Measurements from ENCODE around the gene CEP295NL.
"Not testable (repeated sequence)": the region's sequence is repeated elsewhere in the genome, so short reads cannot be mapped to it uniquely, and the experiment has no call there.

The CEP295NL gene

DNA sequence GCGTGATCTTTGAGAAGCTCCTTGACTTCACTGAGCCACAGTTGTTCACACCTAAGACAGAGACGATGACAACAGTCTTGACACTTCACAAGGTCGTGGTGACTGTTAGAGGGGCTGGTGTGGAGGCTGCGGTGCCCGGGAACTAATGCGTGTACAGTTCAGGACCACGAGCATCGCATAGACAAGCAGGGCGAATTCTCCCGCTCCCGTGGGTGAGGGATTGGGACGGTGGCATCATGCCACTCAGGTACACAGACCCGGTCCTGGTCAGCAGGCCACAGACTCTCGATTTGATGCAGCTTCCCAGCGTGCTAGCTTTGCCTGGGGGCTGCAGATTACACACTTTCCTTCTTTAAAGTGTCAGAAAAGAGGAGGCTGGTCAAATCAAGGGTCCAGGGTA lies 24.7 kb downstream of the CEP295NL start:
- Histone ChIP-seq H3K4me1 (ENCODE audit: control insufficient read depth, insufficient read depth, low read length, poor library complexity, severe bottlenecking) (peaks cover 7% of the 10 kb centered on the region), H3K4me3 (ENCODE audit: insufficient read depth, low read depth, low read length, poor library complexity, severe bottlenecking) (no peak overlapping the region), H3K27me3 (replicated peaks; ENCODE audit: control insufficient read depth, insufficient read depth, low read length, poor library complexity, severe bottlenecking) (peaks cover 6% of the 10 kb centered on the region), H3K9me3 (ENCODE audit: control insufficient read depth, low read length) (no peaks in the 10 kb centered on the region), H3K27ac (ENCODE audit: insufficient read depth, low read length, poor library complexity, severe bottlenecking) (no peak overlapping the region), H3K36me3 (ENCODE audit: control insufficient read depth, insufficient read depth, low read length) (no peaks in the 10 kb centered on the region)
- DNase-seq = no peak

DNA sequence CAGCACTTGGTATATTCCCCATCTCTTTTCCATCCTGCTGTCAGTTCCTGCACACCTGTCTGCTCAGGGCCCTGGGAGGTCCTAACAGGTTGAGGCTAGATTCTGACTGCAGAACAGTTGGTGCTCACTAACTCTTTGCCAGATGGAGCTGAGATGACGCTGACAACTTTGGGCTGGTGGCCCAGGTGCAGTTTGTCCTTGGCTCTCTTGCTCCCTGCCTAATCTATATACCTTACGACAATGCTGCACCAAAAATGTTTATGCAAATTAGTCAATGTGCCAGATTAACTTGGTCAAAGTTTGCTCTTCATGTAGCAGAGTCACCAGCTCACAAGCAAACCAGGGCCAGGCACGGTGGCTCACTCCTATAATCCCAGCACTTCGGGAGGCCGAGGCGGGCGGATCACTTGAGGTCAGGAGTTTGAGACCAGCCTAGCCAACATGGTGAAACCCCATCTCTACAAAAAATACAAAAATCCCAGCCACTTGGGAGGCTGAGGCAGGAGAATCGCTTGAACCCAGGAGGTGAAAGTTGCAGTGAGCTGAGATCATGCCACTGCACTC lies 26.0 kb downstream of the CEP295NL start:
- H3K4me1 ChIP-seq (ENCODE audit: control insufficient read depth, insufficient read depth, low read length, poor library complexity, severe bottlenecking); H3K9me3 ChIP-seq (ENCODE audit: control insufficient read depth, low read length); H3K4me3 ChIP-seq (ENCODE audit: insufficient read depth, low read depth, low read length, poor library complexity, severe bottlenecking); DNase-seq; H3K27ac ChIP-seq (ENCODE audit: insufficient read depth, low read length, poor library complexity, severe bottlenecking); H3K36me3 ChIP-seq (ENCODE audit: control insufficient read depth, insufficient read depth, low read length); H3K27me3 ChIP-seq (replicated peaks; ENCODE audit: control insufficient read depth, insufficient read depth, low read length, poor library complexity, severe bottlenecking): not testable (repeated sequence)

DNA sequence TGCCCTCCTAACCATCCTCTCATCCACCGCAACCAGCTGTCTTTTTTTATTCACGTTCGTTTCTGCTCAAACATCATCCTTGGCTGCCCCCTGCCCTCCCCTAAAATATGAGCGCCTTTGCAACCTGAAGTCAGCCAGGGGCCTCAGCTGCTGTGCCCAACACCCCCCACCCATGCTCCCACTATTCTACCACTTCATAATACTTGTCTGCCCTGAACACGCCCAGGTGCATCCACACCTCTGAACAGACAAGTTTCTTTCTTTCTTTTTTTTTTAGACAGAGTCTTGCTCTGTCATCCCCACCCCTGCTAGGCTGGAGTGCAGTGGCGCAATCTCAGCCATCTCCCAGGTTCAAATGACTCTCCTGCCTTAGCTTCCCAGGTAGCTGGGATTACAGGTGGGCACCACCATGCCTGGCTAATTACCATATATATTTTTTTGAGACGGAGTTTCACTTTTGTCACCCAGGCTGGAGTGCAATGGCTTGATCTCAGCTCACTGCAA lies 26.9 kb downstream of the CEP295NL start:
- H3K4me3 ChIP-seq (ENCODE audit: insufficient read depth, low read depth, low read length, poor library complexity, severe bottlenecking) = no peak overlapping the region
- DNase-seq = no peak
- no peaks in the 10 kb centered on the region for H3K36me3 ChIP-seq (ENCODE audit: control insufficient read depth, insufficient read depth, low read length)
- peaks cover 5% of the 10 kb centered on the region for H3K4me1 ChIP-seq (ENCODE audit: control insufficient read depth, insufficient read depth, low read length, poor library complexity, severe bottlenecking)
- H3K27me3 ChIP-seq (replicated peaks; ENCODE audit: control insufficient read depth, insufficient read depth, low read length, poor library complexity, severe bottlenecking) = no peaks in the 10 kb centered on the region
- no peak overlapping the region for H3K27ac ChIP-seq (ENCODE audit: insufficient read depth, low read length, poor library complexity, severe bottlenecking)
- H3K9me3 ChIP-seq (ENCODE audit: control insufficient read depth, low read length) = no peaks in the 10 kb centered on the region

DNA sequence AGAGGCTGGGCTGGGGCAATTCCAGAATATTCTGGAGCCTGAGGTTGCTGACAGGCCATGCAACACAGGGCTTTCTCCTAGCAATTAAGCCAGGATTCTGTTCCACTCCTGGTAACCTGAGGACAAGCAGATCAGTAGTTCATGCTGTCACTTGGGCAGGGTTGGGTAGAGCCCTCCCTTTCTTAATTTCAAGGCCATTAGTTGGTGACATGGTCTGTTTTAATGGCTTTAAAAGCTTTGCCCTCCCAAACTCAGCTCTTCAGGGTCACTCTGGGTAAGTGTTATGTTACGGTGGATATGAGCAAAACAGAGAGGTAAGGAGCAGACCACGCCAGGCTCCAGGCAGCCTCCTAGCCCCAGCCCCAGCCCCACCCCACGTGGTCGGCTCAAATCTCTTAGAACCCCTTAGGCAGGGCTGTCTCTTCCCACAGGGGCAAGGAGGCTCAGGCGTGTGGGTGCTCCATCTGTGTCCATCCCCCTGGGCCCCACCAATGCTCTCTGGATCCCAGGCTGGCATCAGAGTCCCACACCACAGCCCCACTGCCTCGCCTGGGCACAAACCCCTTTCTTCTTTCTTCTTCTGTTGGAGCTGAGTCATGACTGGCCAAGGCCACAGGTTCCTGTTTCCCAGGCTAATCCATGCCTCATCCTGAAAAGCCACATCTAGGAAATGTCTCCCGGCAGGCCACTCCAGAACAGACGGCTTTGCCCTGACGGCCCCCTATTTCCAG lies 27.5 kb downstream of the CEP295NL start:
- Histone ChIP-seq H3K4me3 (ENCODE audit: insufficient read depth, low read depth, low read length, poor library complexity, severe bottlenecking) (no peak overlapping the region), H3K27me3 (replicated peaks; ENCODE audit: control insufficient read depth, insufficient read depth, low read length, poor library complexity, severe bottlenecking) (no peaks in the 10 kb centered on the region), H3K27ac (ENCODE audit: insufficient read depth, low read length, poor library complexity, severe bottlenecking) (no peak overlapping the region), H3K9me3 (ENCODE audit: control insufficient read depth, low read length) (no peaks in the 10 kb centered on the region), H3K4me1 (ENCODE audit: control insufficient read depth, insufficient read depth, low read length, poor library complexity, severe bottlenecking) (peaks cover 5% of the 10 kb centered on the region), H3K36me3 (ENCODE audit: control insufficient read depth, insufficient read depth, low read length) (no peaks in the 10 kb centered on the region)
- no peak for DNase-seq

DNA sequence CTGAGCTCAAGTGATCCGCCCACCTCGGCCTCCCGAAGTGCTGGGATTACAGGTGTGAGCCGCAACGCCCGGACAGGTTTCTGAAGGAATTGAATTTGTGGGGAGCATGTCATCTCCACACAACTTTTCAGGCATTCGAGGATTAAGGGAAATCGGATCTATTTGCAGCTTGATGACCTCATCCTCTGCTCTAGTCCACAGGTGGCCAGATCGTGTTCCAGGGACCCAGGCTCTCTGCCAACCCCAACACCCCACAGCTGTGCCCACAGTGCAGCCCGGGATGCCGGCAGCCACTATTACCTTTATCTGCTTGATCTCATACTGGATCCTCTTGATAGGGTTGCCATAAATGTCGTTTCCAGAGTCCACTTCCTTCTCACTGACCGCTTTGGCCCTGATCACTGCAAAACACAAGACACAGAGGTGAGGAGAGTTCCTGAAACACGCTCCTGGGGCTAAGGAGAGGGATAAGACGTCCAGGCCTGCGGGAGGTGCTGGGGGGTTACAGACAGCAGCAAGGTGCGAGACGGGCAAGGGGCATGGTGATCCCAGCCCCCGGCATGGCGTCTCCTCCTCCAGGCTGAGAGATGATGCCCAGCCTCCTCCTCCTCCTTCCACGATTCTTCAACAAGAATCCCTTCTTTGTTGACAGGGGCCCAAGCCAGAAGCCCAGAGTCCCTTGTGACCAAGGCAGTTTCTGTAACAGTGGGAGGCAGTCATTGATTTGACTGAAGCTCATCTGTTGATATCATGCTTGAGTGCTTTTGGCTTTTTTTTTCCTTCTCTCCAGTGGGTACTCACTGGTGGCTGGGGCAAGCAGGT lies 29.3 kb downstream of the CEP295NL start:
- no peaks in the 10 kb centered on the region for H3K9me3 ChIP-seq (ENCODE audit: control insufficient read depth, low read length)
- H3K4me1 ChIP-seq (ENCODE audit: control insufficient read depth, insufficient read depth, low read length, poor library complexity, severe bottlenecking) = no peaks in the 10 kb centered on the region
- no peaks in the 10 kb centered on the region for H3K27me3 ChIP-seq (replicated peaks; ENCODE audit: control insufficient read depth, insufficient read depth, low read length, poor library complexity, severe bottlenecking)
- H3K4me3 ChIP-seq (ENCODE audit: insufficient read depth, low read depth, low read length, poor library complexity, severe bottlenecking) = no peak overlapping the region
- H3K27ac ChIP-seq (ENCODE audit: insufficient read depth, low read length, poor library complexity, severe bottlenecking) = no peak overlapping the region
- DNase-seq = no peak
- no peaks in the 10 kb centered on the region for H3K36me3 ChIP-seq (ENCODE audit: control insufficient read depth, insufficient read depth, low read length)

DNA sequence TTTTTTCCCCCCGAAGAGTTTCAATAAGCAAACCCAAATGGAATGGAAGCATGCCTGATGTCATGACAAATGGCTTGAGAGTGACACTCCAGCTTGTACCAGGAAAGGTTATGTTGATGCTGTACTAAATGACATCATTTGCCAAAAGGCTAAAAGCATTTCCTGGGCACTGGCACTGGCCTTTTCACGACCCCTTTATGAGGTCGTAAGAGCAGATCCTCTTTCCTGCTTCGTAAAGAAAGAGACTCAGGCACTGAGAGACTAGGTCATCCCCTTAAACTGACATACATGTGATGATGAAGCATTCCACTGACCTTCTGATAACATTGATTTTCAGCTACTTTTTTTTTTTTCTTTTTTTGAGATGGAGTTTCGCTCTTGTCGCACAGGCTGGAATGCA lies 30.5 kb downstream of the CEP295NL start:
- H3K27ac ChIP-seq (ENCODE audit: insufficient read depth, low read length, poor library complexity, severe bottlenecking) = no peak overlapping the region
- no peaks in the 10 kb centered on the region for H3K27me3 ChIP-seq (replicated peaks; ENCODE audit: control insufficient read depth, insufficient read depth, low read length, poor library complexity, severe bottlenecking)
- DNase-seq = no peak
- no peaks in the 10 kb centered on the region for H3K36me3 ChIP-seq (ENCODE audit: control insufficient read depth, insufficient read depth, low read length)
- H3K4me1 ChIP-seq (ENCODE audit: control insufficient read depth, insufficient read depth, low read length, poor library complexity, severe bottlenecking) = no peaks in the 10 kb centered on the region
- H3K9me3 ChIP-seq (ENCODE audit: control insufficient read depth, low read length) = no peaks in the 10 kb centered on the region
- H3K4me3 ChIP-seq (ENCODE audit: insufficient read depth, low read depth, low read length, poor library complexity, severe bottlenecking) = no peak overlapping the region

DNA sequence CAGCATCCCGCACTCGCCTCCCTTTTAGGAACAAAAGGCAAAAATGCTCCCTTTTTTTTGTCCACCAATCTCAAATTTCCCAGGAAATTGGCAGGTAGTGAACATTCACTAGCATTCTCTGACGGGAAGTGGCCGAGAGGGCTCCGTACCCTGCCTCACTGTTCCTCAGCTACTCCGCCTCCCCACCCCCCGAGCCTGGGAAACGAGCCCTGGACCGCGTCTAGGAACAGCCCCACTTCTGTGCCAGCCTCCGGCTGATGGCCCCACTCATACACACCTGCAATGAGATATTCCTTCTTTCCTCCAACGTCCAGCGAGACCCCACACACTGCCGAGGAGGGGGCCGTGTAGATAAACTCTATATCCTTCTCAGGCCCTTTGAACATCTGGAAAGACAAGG lies 32.4 kb downstream of the CEP295NL start:
- no peak overlapping the region for H3K4me3 ChIP-seq (ENCODE audit: insufficient read depth, low read depth, low read length, poor library complexity, severe bottlenecking)
- no peaks in the 10 kb centered on the region for H3K36me3 ChIP-seq (ENCODE audit: control insufficient read depth, insufficient read depth, low read length)
- H3K27me3 ChIP-seq (replicated peaks; ENCODE audit: control insufficient read depth, insufficient read depth, low read length, poor library complexity, severe bottlenecking) = no peaks in the 10 kb centered on the region
- no peaks in the 10 kb centered on the region for H3K4me1 ChIP-seq (ENCODE audit: control insufficient read depth, insufficient read depth, low read length, poor library complexity, severe bottlenecking)
- no peaks in the 10 kb centered on the region for H3K9me3 ChIP-seq (ENCODE audit: control insufficient read depth, low read length)
- no peak overlapping the region for H3K27ac ChIP-seq (ENCODE audit: insufficient read depth, low read length, poor library complexity, severe bottlenecking)
- DNase-seq = no peak

DNA sequence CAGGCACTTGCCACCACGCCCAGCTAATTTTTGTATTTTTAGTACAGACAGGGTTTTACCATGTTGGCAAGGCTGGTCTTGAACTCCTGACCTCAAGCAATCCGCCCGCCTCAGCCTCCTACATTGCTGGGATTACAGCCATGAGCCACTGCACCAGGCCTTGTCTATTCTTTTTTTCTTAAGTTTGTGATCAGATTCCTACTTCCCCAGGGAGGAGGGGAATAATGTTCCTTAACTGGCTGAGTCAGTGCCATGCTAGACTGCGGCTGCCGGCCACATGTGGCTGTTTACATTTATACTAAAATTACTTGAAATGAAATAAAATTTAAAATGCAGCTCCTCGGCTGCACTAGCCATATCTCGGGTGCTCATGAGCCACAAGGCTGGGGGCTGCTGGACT lies 34.6 kb downstream of the CEP295NL start:
- no peaks in the 10 kb centered on the region for H3K27me3 ChIP-seq (replicated peaks; ENCODE audit: control insufficient read depth, insufficient read depth, low read length, poor library complexity, severe bottlenecking)
- H3K9me3 ChIP-seq (ENCODE audit: control insufficient read depth, low read length) = no peaks in the 10 kb centered on the region
- DNase-seq = no peak
- no peak overlapping the region for H3K4me3 ChIP-seq (ENCODE audit: insufficient read depth, low read depth, low read length, poor library complexity, severe bottlenecking)
- no peaks in the 10 kb centered on the region for H3K36me3 ChIP-seq (ENCODE audit: control insufficient read depth, insufficient read depth, low read length)
- H3K4me1 ChIP-seq (ENCODE audit: control insufficient read depth, insufficient read depth, low read length, poor library complexity, severe bottlenecking) = no peaks in the 10 kb centered on the region
- H3K27ac ChIP-seq (ENCODE audit: insufficient read depth, low read length, poor library complexity, severe bottlenecking) = no peak overlapping the region

DNA sequence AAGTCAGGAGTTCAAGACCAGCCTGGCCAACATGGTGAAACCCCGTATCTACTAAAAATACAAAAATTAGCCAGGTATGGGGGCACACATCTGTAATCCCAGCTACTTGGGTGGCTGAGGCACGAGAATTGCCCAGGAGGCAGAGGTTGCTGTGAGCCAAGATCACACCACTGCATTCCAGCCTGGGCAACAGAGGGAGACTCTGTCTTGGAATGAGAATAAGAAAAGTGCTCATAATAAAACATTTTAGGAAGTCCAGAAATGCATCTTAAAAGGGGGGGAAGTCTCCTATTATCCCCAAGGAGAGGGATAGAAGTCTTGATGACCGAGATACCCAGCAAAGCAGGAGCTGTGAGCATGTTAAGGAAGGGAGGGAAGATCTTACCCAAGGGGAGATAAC lies 36.0 kb downstream of the CEP295NL start:
- not testable (repeated sequence) for H3K27me3 ChIP-seq (replicated peaks; ENCODE audit: control insufficient read depth, insufficient read depth, low read length, poor library complexity, severe bottlenecking); DNase-seq; H3K27ac ChIP-seq (ENCODE audit: insufficient read depth, low read length, poor library complexity, severe bottlenecking); H3K36me3 ChIP-seq (ENCODE audit: control insufficient read depth, insufficient read depth, low read length); H3K4me3 ChIP-seq (ENCODE audit: insufficient read depth, low read depth, low read length, poor library complexity, severe bottlenecking); H3K9me3 ChIP-seq (ENCODE audit: control insufficient read depth, low read length); H3K4me1 ChIP-seq (ENCODE audit: control insufficient read depth, insufficient read depth, low read length, poor library complexity, severe bottlenecking)

All from effector memory CD4-positive, alpha-beta T cell (primary cell).